NCI-H82 (cell line): ENCODE data around the gene CTIF.

Source experiments
- DNase-seq: peaks from one replicate; lab custom pipeline; 2025; lab: John Stamatoyannopoulos, UW

Gene CTIF

GRCh38 chr18:48886520-48887293, 347.9 kb downstream of the CTIF start:
- DNase-seq = no peak

GRCh38 chr18:48887294-48887904, 348.6 kb downstream of the CTIF start:
- DNase-seq = no peak

- DNase-seq = peak; percentile 17
These were observed 349.3 kb downstream of the CTIF start for GRCh38 chr18:48887905-48888772.

DNA sequence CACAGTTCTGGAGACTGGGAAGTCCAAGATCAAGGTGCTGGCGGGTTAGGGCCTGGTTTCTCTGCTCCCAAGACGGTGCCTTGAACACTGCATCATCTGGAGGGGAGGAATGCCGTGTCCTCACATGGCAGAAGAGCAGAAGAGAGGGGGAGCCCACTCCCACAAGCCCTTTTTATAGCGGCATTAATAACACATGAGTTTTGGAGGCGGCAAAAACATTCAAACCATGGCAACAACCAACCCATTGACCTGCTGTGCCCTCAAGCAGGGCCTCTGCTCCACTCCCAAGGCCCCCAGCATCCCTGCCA, 349.9 kb downstream of the CTIF start:
- DNase-seq = no peak

- DNase-seq = peak; percentile 24
These were observed 350.5 kb downstream of the CTIF start for GRCh38 chr18:48889115-48889941.

DNA sequence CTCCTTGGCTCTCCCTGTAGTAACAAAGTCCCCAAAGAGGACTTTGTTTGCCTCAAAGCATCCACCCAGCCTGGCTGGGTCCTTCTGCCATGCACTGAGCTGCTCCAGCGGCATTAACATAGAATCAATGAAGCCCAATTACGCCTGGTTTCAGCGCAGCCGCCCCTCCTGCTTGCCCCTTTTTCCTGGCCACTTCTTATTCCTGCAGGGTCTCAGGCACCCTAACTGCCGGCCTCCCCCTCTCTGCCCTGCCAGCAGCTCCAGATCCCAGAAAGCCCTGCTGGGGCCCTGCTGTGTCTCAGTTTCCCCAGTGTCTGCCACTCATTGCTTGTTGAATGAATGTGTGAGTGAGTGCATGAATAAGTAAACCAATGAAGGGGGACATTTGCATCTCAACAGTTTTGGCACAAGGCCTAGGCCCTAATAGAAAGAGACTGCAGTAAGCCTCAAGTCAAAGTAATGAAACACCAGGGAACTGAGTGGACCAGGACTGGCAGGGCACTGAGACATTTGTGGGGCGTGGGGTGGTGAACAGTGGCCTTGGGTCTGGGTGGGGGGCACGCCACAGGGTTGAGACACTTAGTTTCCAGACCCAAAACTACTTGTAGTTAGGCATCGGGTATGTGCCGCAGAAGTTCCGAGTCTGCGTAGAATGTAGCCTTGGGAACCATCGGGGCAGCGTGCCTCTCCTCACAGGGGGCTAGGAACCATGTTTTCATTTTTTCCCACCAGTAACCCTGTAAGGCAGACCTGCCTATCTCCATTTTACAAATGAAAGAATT, 351.3 kb downstream of the CTIF start:
- DNase-seq = no peak

- no peak for DNase-seq
These were observed 352.9 kb downstream of the CTIF start for GRCh38 chr18:48891721-48892120.

GRCh38 chr18:48892146-48892855, 353.5 kb downstream of the CTIF start:
- no peak for DNase-seq

DNA sequence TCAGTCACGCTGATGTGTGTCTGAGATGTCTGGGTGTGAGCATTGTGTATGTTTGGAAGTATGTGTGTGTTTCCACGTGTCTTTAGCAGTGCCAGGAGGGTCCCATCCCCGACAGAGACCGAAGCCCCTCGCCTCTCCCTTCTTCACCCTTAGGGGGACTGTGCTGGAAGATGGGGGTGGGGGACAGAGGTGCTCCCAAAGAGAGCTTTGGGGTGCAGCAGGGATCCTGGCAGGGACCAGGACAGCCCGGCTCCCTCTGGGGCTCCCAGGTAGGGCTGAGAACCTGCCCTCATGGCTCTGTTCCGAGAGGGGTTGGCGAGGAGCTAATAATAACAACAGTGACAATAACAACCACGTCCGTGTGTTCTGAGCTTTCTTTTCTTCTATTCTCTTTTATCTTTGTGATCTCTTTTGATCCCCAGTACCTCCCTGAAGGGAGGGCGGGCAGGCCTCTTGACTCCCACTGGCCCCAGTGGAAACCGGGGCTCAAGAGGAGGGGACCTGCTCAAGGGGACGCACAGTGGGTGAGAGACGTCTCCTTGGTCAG, 354.3 kb downstream of the CTIF start:
- DNase-seq = no peak

- no peak for DNase-seq
These were observed 355.1 kb downstream of the CTIF start for GRCh38 chr18:48893608-48894600.

DNA sequence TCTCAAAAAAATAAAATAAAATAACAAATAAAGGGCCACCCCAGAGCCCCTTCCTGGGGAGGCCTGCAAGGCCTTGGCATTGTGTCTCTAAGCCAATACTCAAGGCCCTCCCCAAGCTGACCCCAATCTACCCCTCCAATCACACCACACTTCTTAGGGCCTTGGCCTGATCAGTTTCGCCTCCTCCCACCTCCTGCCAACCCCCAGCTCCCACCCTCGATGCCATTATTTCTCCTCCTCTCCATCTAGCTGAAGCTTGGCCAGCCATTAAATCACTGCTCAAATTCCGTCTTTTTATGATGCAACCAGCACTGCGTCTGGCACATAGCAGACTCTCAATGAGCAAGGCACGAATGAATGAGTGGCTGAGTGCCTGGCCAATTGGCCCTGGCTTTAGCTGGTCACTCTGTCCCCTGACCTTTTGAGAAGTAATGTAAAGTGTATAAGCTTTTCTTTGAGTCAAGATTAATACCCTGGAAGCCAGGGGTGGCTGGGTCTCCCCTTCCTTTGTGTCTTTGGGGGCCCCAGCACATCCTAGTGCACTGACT, 356.0 kb downstream of the CTIF start:
- DNase-seq = no peak

- DNase-seq = no peak
These were observed 357.6 kb downstream of the CTIF start for GRCh38 chr18:48896326-48896874.

- peak; percentile 32 for DNase-seq
These were observed 358.2 kb downstream of the CTIF start for GRCh38 chr18:48896875-48897511.

DNA sequence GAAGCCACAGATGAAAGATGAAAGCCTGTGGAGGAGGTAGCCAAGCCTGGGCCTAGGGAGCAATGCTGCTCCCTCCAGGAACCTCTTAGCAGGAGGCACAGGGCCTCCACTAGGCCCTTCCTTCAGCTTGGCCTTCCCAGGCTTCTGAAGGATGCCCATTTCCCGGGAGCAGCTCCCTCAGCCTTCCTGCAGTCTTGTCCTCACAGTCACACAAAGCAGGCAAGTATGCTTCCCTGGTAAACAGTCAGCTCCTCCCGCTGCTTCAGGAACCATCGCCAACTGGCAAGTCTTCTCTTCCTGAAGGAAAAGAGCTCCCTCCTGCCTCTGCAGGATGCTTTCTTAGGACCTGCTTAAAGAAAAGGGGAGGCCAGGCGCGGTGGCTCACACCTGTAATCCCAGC, 358.7 kb downstream of the CTIF start:
- DNase-seq = no peak

GRCh38 chr18:48898521-48898920, 359.7 kb downstream of the CTIF start:
- DNase-seq = no peak

- DNase-seq = no peak
These were observed 360.8 kb downstream of the CTIF start for GRCh38 chr18:48899558-48900174.

DNA sequence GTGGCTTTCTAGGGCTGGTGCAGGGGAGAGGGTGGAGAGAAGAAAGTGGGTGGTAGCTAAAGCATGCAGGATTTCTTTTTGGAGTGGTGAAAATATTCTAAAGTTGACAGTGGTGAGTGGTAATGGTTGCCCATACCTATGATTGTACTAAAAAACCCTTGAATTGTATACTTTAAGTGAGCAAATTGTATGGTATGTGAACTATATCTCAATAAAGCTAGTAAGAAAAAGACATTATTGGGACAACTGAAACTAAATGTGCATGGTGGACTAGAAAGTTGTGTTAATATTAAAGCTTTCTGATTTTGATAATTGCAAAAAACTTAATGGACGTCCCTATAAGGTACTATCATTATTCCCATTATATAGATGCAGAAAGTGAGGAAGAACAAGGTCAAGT, 361.6 kb downstream of the CTIF start:
- DNase-seq = no peak
